Lung (tissue), 12 donors: ENCODE results near the gene IRF7. TPM values are rescaled to one million over a fixed set of nuclear protein-coding genes. Genes with fewer than 3 reads are reported as not detected.
"Not testable (repeated sequence)": the region's sequence is repeated elsewhere in the genome, so short reads cannot be mapped to it uniquely, and the experiment has no call there.

Experiments
- ATAC-seq: fragments of 200-7000 bp; cut with Tn5 transposase; one replicate; pipeline ENCODE4 v1.9.1; 2020; ENCODE audit warnings: moderate number of reproducible peaks; ENCODE audit not compliant: insufficient read depth, low FRiP score
- DNase-seq, 3 donors: peaks; one replicate each; pipeline ENCODE4 v3.0.0-alpha.2; 2013 to 2017
- H3K27ac ChIP-seq, 2 donors: one replicate each; pipeline ENCODE4 v1.5.1; 2013; ENCODE audit warnings: mild to moderate bottlenecking in 2 of 2, moderate library complexity in 2 of 2, control low read depth in 1 of 2, inconsistent platforms in 1 of 2, low read depth in 1 of 2, low read length in 1 of 2
- H3K27me3 ChIP-seq, 3 donors: one replicate each; pipeline ENCODE4 v1.5.1; 2013; ENCODE audit warnings: low read length in 2 of 3; ENCODE audit not compliant: control insufficient read depth in 3 of 3, insufficient read depth in 3 of 3
- H3K36me3 ChIP-seq, 4 donors: one replicate each; pipeline ENCODE4 v1.5.1; 2013; ENCODE audit warnings: low read length in 4 of 4, mild to moderate bottlenecking in 1 of 4, moderate library complexity in 1 of 4; ENCODE audit not compliant: control insufficient read depth in 4 of 4, insufficient read depth in 4 of 4
- H3K4me1 ChIP-seq, 5 donors: one replicate each; pipeline ENCODE4 v1.5.1; 2013; ENCODE audit warnings: low read length in 5 of 5, mild to moderate bottlenecking in 2 of 5, moderate library complexity in 1 of 5; ENCODE audit not compliant: control insufficient read depth in 5 of 5, insufficient read depth in 5 of 5
- H3K4me3 ChIP-seq: one replicate; pipeline ENCODE4 v1.5.1; 2013; ENCODE audit warnings: mild to moderate bottlenecking, control low read depth, moderate library complexity
- H3K9ac ChIP-seq, 2 donors: one replicate each; pipeline ENCODE4 v1.5.1; 2013; ENCODE audit warnings: low read length in 2 of 2, control low read depth in 1 of 2; ENCODE audit not compliant: insufficient read depth in 1 of 2
- H3K9me3 ChIP-seq, 4 donors: one replicate each; pipeline ENCODE4 v1.5.1; 2013; ENCODE audit warnings: low read length in 3 of 4, mild to moderate bottlenecking in 1 of 4, moderate library complexity in 1 of 4; ENCODE audit not compliant: control insufficient read depth in 4 of 4, insufficient read depth in 3 of 4
- WGBS, 2 donors: extraction: QIAGEN DNeasy Blood & Tissue Kit; methylation state at CpG; one replicate each; pipeline ENCODE4 v1.1.7; 2013; 5-methylcytosine and 5-hydroxymethylcytosine counted together
- polyA plus RNA-seq, 2 donors: library from polyadenylated mRNA; stranded (reverse); fragments of 200-250 nt; gene quantifications; one replicate each; pipeline ENCODE4 v1.2.1, GENCODE V29; 2013
- total RNA-seq, 2 donors: library from RNA; depleted of rRNA in 1 of 2; stranded (reverse); fragments of >200 nt in 1 of 2; gene quantifications; one replicate each; pipeline ENCODE4 v1.2.1, GENCODE V29; 2014 to 2021
- TF ChIP-seq, protein P1 (sequence below): IDR thresholded peaks from 2 replicates; pipeline ENCODE4 v1.5.1; 2012; ENCODE audit warnings: mild to moderate bottlenecking; ENCODE audit errors: control extremely low read depth, extremely low read depth
- donor health status: control.
- donor health status: control.
- donor health status: Bipolar disorder and iron deficiency.
- donor health status: healthy.
- donor health status: DM: yes; HTN: yes; CAD: no.

The IRF7 gene
- total and polyA plus RNA-seq, 4 donors = 24.7 to 68.3 (median 52.8) TPM

DNA sequence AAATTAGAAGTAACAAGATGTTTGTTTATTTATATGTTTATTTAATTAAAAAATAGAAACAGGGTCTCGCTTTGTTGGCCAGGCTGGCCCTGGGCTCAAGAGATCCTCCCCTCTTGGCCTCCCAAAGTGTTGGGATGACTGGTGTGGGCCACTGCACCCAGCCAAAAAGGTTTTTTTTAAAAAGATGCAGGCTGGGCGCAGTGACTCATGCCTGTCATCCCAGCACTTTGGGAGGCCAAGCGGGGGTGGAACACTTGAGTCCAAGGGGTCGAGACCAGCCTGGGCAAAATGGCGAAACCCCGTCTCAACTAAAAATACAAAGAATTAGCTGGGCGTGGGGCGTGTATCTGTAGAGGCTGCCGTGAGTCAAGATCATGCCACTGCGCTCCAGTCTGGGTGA is 34.7 kb upstream of the IRF7 start:
- Histone ChIP-seq H3K9me3 (peaks cover 0 to 4% (median 0%) of the 10 kb centered on the region in 4 donors), H3K9ac (no peak overlapping the region), H3K27me3 (no peaks in the 10 kb centered on the region), H3K27ac (no peak overlapping the region), H3K4me1 (peaks cover 0 to 2% (median 0%) of the 10 kb centered on the region in 5 donors), H3K4me3 (no peak overlapping the region), H3K36me3 (peaks cover 0 to 18% (median 1%) of the 10 kb centered on the region in 4 donors)
- no peak for DNase-seq
- 96 to 97% methylated on average over 10 of the region's 10 CpGs for WGBS, 2 donors
- no peak for ATAC-seq
- TF ChIP-seq, protein P1, sequence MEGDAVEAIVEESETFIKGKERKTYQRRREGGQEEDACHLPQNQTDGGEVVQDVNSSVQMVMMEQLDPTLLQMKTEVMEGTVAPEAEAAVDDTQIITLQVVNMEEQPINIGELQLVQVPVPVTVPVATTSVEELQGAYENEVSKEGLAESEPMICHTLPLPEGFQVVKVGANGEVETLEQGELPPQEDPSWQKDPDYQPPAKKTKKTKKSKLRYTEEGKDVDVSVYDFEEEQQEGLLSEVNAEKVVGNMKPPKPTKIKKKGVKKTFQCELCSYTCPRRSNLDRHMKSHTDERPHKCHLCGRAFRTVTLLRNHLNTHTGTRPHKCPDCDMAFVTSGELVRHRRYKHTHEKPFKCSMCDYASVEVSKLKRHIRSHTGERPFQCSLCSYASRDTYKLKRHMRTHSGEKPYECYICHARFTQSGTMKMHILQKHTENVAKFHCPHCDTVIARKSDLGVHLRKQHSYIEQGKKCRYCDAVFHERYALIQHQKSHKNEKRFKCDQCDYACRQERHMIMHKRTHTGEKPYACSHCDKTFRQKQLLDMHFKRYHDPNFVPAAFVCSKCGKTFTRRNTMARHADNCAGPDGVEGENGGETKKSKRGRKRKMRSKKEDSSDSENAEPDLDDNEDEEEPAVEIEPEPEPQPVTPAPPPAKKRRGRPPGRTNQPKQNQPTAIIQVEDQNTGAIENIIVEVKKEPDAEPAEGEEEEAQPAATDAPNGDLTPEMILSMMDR = no peak

DNA sequence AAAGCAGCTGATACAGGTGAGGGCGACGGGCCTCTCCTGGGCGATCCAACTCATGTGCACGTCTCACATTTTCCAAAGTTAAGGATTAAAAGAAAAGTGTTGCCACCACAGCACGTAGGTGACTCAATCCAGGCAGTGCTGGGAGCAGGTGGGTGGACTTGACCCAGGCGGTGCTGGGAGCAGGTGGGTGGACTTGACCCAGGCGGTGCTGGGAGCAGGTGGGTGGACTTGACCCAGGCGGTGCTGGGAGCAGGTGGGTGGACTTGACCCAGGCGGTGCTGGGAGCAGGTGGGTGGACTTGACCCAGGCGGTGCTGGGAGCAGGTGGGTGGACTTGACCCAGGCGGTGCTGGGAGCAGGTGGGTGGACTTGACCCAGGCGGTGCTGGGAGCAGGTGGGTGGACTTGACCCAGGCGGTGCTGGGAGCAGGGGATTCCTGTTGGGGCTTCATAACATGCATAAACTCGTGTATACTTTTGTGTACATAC is 32.0 kb upstream of the IRF7 start:
- not testable (repeated sequence) for H3K4me3 ChIP-seq, DNase-seq, H3K9ac ChIP-seq, H3K27me3 ChIP-seq, H3K9me3 ChIP-seq, ATAC-seq, H3K27ac ChIP-seq, H3K4me1 ChIP-seq
- WGBS, 2 donors = 91 to 93% methylated on average over 9 to 10 of the region's 14 CpGs
- H3K36me3 ChIP-seq = peaks cover 0 to 26% (median 1%) of the 10 kb centered on the region in 4 donors

DNA sequence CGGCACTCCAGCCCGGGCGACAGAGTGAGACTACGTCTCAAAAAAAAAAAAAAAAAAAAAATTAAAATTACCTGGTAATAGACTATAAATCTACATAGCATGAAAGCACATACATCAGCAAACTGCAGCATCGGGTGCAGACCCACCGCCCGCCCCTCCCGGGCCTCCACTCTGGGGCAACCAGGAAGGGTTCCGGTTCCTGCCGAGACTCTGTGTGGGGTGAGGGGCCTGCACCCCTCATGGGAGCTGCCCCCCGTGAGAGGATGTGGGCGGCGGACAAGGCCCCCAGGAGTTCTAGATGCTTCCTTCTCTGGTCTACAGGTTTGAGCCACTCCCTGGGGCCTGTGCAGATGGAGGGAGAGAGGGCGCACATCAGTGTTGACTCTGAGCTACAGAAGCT is 30.5 kb upstream of the IRF7 start:
- H3K9ac ChIP-seq = no peak overlapping the region
- no peak for ATAC-seq
- no peaks in the 10 kb centered on the region for H3K27me3 ChIP-seq
- peaks cover 0 to 2% (median 0%) of the 10 kb centered on the region in 4 donors for H3K9me3 ChIP-seq
- peaks cover 2 to 33% (median 5%) of the 10 kb centered on the region in 4 donors for H3K36me3 ChIP-seq
- H3K4me3 ChIP-seq = no peak overlapping the region
- H3K27ac ChIP-seq = no peak overlapping the region
- WGBS, 2 donors = 72 to 91% methylated on average over 14 of the region's 14 CpGs
- H3K4me1 ChIP-seq = no peaks in the 10 kb centered on the region
- TF ChIP-seq, protein P1 = no peak
- no peak for DNase-seq

DNA sequence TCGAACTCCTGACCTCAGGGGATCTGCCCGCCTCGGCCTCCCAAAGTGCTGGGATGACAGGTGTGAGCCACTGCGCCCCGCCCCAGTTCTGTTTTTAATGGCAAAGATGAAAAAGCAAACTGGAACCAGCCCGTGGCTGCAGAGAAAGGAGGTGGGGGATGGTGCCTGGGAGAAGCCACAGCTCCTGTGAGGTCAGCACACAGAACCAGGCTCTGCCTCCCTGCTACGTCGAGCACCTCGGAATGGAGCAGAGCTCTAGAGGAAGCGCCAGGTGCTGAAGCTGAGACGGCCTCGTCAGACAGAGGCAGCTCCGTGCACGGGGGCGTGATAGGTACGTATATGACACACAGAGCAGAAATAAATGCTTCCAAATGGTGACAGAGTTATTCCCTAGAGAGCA is 29.8 kb upstream of the IRF7 start:
- H3K4me1 ChIP-seq = peaks cover 0 to 2% (median 0%) of the 10 kb centered on the region in 5 donors
- no peak overlapping the region for H3K27ac ChIP-seq
- peaks cover 0 to 1% (median 0%) of the 10 kb centered on the region in 3 donors for H3K27me3 ChIP-seq
- ATAC-seq (no peak), DNase-seq (no peak)
- TF ChIP-seq, protein P1 = no peak
- no peak overlapping the region for H3K9ac ChIP-seq
- peaks cover 2 to 31% (median 5%) of the 10 kb centered on the region in 4 donors for H3K36me3 ChIP-seq
- peaks cover 0 to 2% (median 0%) of the 10 kb centered on the region in 4 donors for H3K9me3 ChIP-seq
- H3K4me3 ChIP-seq = no peak overlapping the region
- 82 to 87% methylated on average over 16 of the region's 16 CpGs for WGBS, 2 donors
